Measurements from ENCODE around the gene KMT2E. TPM values are rescaled to one million over a fixed set of nuclear protein-coding genes. Genes with fewer than 3 reads are reported as not detected.

KMT2E gene
- total RNA-seq, 4 donors from 2014 or later, result 90.6 to 187 (median 112) TPM

GRCh38 chr7:105101864-105102263 is 87.9 kb downstream of the KMT2E start:
- Histone ChIP-seq H3K27me3 (no peaks in the 10 kb centered on the region), H3K4me3 (no peak overlapping the region), H3K36me3 (peaks cover 11 to 49% of the 10 kb centered on the region in 2 donors), H3K27ac (peak overlapping the region in 1 of 4 donors; percentile 28), H3K9me3 (no peaks in the 10 kb centered on the region), H3K4me1 (peaks cover 0 to 76% (median 6%) of the 10 kb centered on the region in 3 donors)
- TF ChIP-seq CTCF (IDR thresholded peaks at IDR 0.05) (no peak), POLR2A (IDR thresholded peaks at IDR 0.05) (no peak), POLR2AphosphoS5 (IDR thresholded peaks at IDR 0.05) (no peak), EP300 (IDR thresholded peaks at IDR 0.05) (no peak)
- no peak for ATAC-seq
- WGBS, 2 donors (ENCODE audit: low coverage in 1 of 2), result 30 to 38% methylated on average over 4 of the region's 4 CpGs

DNA sequence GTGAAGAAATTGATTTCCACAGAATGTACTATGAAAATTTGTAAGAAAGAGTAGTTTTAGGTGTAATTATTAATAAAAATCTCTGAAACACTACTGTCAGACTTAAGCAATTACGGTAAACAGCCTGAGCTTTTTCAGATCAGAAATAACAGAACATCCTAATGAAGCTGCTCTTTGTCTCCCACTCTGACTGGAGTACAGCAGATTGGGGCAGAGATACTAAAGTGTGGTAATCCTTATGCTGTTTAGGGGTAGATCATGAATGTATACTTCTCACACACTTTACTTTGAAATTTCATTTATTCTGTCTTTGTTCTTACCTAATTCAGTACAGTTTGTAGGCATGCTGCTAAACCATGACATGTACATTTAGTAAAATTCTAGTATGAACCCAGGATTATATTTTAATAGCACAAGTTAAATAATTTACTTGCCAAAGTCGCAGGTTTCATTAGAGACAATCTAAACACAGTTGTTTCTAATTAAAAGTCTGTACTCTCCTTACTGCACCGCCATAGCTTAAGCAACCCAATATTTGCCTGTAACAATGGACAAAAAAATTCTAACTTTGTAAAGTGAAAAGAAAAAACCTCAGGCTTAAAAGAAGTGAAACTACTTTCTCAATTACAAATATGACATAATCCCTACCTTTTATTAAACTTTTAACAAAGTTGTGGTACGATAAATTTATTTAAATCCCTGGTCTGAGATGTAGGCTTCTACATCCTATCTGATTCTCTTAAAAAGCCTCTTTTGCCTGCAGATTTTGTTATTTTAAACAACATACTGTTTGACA is 88.8 kb downstream of the KMT2E start:
- H3K27me3 ChIP-seq, result no peaks in the 10 kb centered on the region
- no peak for ATAC-seq
- no peak overlapping the region for H3K4me3 ChIP-seq
- peaks cover 11 to 50% of the 10 kb centered on the region in 2 donors for H3K36me3 ChIP-seq
- no peak for TF ChIP-seq POLR2AphosphoS5 (IDR thresholded peaks at IDR 0.05)
- no peak for TF ChIP-seq EP300 (IDR thresholded peaks at IDR 0.05)
- TF ChIP-seq POLR2A (IDR thresholded peaks at IDR 0.05), result no peak
- no peak for TF ChIP-seq CTCF (IDR thresholded peaks at IDR 0.05)
- WGBS, 2 donors (ENCODE audit: low coverage in 1 of 2), result 56 to 66% methylated on average over 4 of the region's 4 CpGs
- H3K9me3 ChIP-seq, result no peaks in the 10 kb centered on the region
- H3K4me1 ChIP-seq, result peaks cover 0 to 67% (median 6%) of the 10 kb centered on the region in 3 donors
- H3K27ac ChIP-seq, result peak overlapping the region in 3 of 4 donors; percentile 3 to 28 (median 8)

GRCh38 chr7:105105579-105105978 is 91.6 kb downstream of the KMT2E start:
- Histone ChIP-seq H3K4me3 (no peak overlapping the region), H3K27me3 (no peaks in the 10 kb centered on the region), H3K27ac (peak overlapping the region; percentile 32 to 51 (median 40)), H3K4me1 (peaks cover 0 to 47% (median 6%) of the 10 kb centered on the region in 3 donors), H3K36me3 (peaks cover 26 to 73% of the 10 kb centered on the region in 2 donors), H3K9me3 (no peaks in the 10 kb centered on the region)
- TF ChIP-seq POLR2AphosphoS5 (IDR thresholded peaks at IDR 0.05), result no peak
- no peak for TF ChIP-seq POLR2A (IDR thresholded peaks at IDR 0.05)
- no peak for TF ChIP-seq EP300 (IDR thresholded peaks at IDR 0.05)
- 18 to 27% methylated on average over 2 of the region's 2 CpGs for WGBS, 2 donors (ENCODE audit: low coverage in 1 of 2)
- ATAC-seq, result no peak

DNA sequence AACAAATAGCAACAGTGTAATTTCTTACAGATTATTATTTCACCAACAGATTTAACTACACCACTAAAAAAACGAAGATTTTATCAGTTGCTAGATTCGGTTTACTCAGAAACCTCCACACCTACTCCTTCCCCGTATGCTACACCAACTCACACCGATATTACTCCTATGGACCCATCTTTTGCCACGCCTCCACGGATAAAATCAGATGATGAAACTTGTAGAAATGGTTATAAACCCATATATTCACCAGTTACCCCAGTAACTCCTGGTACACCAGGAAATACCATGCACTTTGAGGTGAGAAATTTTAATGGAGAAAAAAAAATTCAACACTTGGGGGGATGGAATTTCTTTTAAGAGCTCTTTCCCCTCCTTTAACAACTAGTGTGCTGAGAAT is 92.5 kb downstream of the KMT2E start:
- H3K27me3 ChIP-seq, result no peaks in the 10 kb centered on the region
- H3K27ac ChIP-seq, result peak overlapping the region in 2 of 4 donors; percentile 47 to 51
- ATAC-seq, result no peak
- H3K4me1 ChIP-seq, result peaks cover 0 to 39% (median 6%) of the 10 kb centered on the region in 3 donors
- TF ChIP-seq POLR2AphosphoS5 (IDR thresholded peaks at IDR 0.05) (no peak), POLR2A (IDR thresholded peaks at IDR 0.05) (no peak), EP300 (IDR thresholded peaks at IDR 0.05) (no peak), CTCF (IDR thresholded peaks at IDR 0.05) (no peak)
- no peaks in the 10 kb centered on the region for H3K9me3 ChIP-seq
- H3K36me3 ChIP-seq, result peaks cover 31 to 82% of the 10 kb centered on the region in 2 donors
- H3K4me3 ChIP-seq, result no peak overlapping the region
- 75 to 78% methylated on average over 4 to 6 of the region's 6 CpGs for WGBS, 2 donors (ENCODE audit: low coverage in 1 of 2)

DNA sequence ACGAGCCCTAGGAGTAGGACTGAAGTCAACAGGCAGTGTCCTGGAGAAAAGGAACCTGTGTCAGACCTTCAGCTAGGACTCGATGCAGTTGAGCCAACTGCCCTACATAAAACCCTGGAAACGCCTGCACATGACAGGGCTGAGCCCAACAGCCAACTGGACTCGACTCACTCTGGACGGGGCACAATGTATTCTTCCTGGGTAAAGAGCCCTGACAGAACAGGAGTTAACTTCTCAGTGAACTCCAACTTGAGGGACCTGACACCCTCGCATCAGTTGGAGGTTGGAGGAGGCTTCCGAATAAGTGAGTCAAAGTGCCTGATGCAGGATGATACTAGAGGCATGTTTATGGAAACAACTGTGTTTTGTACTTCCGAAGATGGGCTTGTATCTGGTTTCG is 93.5 kb downstream of the KMT2E start:
- no peak for ATAC-seq
- peak overlapping the region in 1 of 4 donors; percentile 47 for H3K27ac ChIP-seq
- peaks cover 31 to 92% of the 10 kb centered on the region in 2 donors for H3K36me3 ChIP-seq
- H3K4me1 ChIP-seq, result peaks cover 0 to 39% (median 3%) of the 10 kb centered on the region in 3 donors
- TF ChIP-seq CTCF (IDR thresholded peaks at IDR 0.05), result no peak
- TF ChIP-seq POLR2A (IDR thresholded peaks at IDR 0.05), result no peak
- TF ChIP-seq POLR2AphosphoS5 (IDR thresholded peaks at IDR 0.05), result no peak
- no peak for TF ChIP-seq EP300 (IDR thresholded peaks at IDR 0.05)
- no peaks in the 10 kb centered on the region for H3K27me3 ChIP-seq
- WGBS, 2 donors (ENCODE audit: low coverage in 1 of 2), result 72 to 87% methylated on average over 6 to 8 of the region's 9 CpGs
- no peak overlapping the region for H3K4me3 ChIP-seq
- H3K9me3 ChIP-seq, result no peaks in the 10 kb centered on the region
